Epithelial cell of esophagus (primary cell): ENCODE data around the gene PI4KA.
"Not testable (repeated sequence)": the region's sequence is repeated elsewhere in the genome, so short reads cannot be mapped to it uniquely, and the experiment has no call there.

Experiments used
- DNase-seq: peaks from one replicate; pipeline ENCODE4 v3.0.0; 2010; ENCODE audit warnings: low read depth
- H3K4me3 ChIP-seq: 2 replicates; pipeline ENCODE4 v1.5.1; 2011; ENCODE audit warnings: mild to moderate bottlenecking, low read length, control low read depth
- TF ChIP-seq, protein P1 (sequence below): IDR thresholded peaks from 2 replicates; pipeline ENCODE4 v1.5.1; 2011; ENCODE audit warnings: low read depth, mild to moderate bottlenecking, low read length, control low read depth, inconsistent platforms; ENCODE audit not compliant: insufficient read depth; ENCODE audit errors: missing control alignments

PI4KA gene

GRCh38 chr22:20844055-20845037 lies 14.3 kb downstream of the PI4KA start:
- H3K4me3 ChIP-seq = no peak overlapping the region
- TF ChIP-seq, protein P1, sequence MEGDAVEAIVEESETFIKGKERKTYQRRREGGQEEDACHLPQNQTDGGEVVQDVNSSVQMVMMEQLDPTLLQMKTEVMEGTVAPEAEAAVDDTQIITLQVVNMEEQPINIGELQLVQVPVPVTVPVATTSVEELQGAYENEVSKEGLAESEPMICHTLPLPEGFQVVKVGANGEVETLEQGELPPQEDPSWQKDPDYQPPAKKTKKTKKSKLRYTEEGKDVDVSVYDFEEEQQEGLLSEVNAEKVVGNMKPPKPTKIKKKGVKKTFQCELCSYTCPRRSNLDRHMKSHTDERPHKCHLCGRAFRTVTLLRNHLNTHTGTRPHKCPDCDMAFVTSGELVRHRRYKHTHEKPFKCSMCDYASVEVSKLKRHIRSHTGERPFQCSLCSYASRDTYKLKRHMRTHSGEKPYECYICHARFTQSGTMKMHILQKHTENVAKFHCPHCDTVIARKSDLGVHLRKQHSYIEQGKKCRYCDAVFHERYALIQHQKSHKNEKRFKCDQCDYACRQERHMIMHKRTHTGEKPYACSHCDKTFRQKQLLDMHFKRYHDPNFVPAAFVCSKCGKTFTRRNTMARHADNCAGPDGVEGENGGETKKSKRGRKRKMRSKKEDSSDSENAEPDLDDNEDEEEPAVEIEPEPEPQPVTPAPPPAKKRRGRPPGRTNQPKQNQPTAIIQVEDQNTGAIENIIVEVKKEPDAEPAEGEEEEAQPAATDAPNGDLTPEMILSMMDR = no peak

GRCh38 chr22:20843501-20843900 lies 15.1 kb downstream of the PI4KA start:
- TF ChIP-seq, protein P1 = no peak
- no peak overlapping the region for H3K4me3 ChIP-seq
- DNase-seq = peak; percentile 71

More at GRCh38 chr22:20844055-20845037, 14.3 kb downstream of the PI4KA start:
- no peak for DNase-seq

GRCh38 chr22:20840646-20841371 lies 17.8 kb downstream of the PI4KA start:
- DNase-seq = no peak
- TF ChIP-seq, protein P1 = no peak
- H3K4me3 ChIP-seq = no peak overlapping the region

DNA sequence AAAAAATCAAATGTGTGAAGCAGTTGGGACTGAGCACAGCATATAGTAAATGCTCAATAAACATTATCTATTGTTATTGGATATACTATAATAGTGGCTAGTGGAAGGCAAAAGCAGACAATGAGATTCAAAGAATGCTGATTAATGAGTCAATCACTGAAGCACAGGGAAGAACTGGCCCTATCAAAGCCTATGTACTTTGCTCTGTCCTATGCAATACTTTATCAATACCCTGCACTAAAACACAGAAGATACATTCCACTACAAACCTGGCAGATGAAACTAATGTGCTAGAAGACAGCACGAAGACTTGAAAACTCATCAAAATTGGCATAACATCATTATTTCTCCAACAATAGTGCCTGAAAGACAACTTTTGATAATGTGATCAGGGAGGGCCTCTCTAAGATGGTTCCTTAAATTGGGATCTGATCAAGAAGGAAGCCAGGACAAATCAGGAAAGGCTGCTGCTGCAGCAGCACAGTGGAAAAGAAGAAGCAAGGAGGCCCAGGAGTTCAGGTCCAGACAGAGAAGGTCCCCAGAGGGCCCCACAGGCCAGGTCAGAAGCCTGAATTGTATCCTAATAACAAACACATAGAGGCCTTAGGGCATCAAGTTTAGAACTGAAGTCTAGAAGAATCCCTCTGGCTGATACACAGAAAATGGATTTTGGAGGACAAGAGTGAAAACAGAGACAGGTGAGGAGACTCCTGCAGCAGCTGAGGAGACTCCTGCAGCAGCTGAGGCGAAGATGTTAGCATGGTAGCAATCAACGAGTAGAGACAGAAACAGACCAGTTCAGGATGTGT lies 18.6 kb downstream of the PI4KA start:
- H3K4me3 ChIP-seq = no peak overlapping the region
- TF ChIP-seq, protein P1 = no peak

GRCh38 chr22:20839354-20839753 lies 19.3 kb downstream of the PI4KA start:
- DNase-seq, H3K4me3 ChIP-seq: not testable (repeated sequence)

More for the DNA sequence above, 18.6 kb downstream of the PI4KA start:
- DNase-seq = no peak

DNA sequence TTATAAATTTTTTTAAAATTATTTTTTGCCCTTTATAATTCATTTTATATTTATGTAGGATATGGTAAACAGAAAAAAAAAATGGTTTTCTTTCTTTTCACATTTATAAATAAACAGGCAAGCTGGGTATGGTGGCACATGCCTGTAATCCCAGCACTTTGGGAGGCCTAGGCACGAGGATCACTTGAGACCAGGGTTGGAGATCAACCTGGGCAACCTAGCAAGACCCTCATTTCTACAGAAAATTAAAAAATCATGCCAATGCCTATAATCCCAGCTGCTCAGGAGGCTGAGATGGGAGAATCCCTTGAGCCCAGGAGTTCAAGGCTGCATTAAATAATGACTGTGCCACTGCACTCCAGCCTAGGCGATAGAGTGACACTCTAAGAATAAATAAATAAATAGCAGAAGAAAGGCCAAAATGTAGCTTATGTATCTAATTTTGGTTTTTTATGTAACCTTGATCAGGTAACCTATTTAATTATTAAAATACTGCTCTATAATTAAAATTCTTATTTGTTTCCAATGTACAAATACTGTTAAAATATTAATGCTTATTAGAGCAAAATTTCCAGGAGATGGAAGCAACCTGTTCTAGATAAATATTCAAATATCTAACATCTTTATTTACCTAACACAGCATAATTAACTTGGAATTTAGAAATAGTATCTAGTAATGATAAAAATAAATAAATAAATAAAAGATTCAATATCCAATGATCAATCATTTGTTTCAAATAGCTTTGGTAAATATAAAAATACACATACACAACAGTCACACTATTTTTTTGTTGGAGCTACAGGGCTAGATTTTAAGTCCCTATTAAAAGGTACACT lies 21.4 kb downstream of the PI4KA start:
- DNase-seq = no peak
- H3K4me3 ChIP-seq = no peak overlapping the region
- TF ChIP-seq, protein P1 = no peak
